K562 (cell line): ENCODE measurements around the gene BCAN. TPM values are rescaled to one million over a fixed set of nuclear protein-coding genes. Genes with fewer than 3 reads are reported as not detected.

Experiments used
- CHD1 ChIP-seq: fragments of 200-600 bp; sonication (generic); IDR thresholded peaks from one replicate; pipeline ENCODE4 v1.6.1; 2012; ENCODE audit warnings: mild to moderate bottlenecking, moderate library complexity, low read length, inconsistent platforms
- FOSL1 ChIP-seq: fragments of 200-800 bp; sonication (Bioruptor generic); conservative IDR thresholded peaks from 2 replicates; pipeline ENCODE4 v1.6.1; 2016; ENCODE audit warnings: missing genetic modification characterization, missing compliant biosample characterization
- FOXK1 ChIP-seq: sonication (generic); formaldehyde crosslinking; IDR thresholded peaks from 2 replicates; pipeline ENCODE4 v1.8.0; 2022; ENCODE audit warnings: missing genetic modification reagents, mild to moderate bottlenecking, borderline replicate concordance
- HNRNPH1 ChIP-seq: fragments of 200-400 bp; formaldehyde crosslinking; optimal IDR thresholded peaks from 2 replicates; pipeline ENCODE3; 2017; ENCODE audit warnings: low read depth, mild to moderate bottlenecking, low read length, moderate library complexity
- HNRNPUL1 ChIP-seq: fragments of 200-400 bp; formaldehyde crosslinking; IDR thresholded peaks from 2 replicates; pipeline ENCODE4 v1.6.1; 2017; ENCODE audit warnings: low read length
- KHSRP ChIP-seq: fragments of 450-650 bp; IDR thresholded peaks from 2 replicates; pipeline ENCODE4 v1.6.1; 2017
- RNF2 ChIP-seq: sonication (generic); IDR thresholded peaks from 2 replicates; pipeline ENCODE4 v1.6.1; 2016
- SIX5 ChIP-seq, 2 experiments: IDR thresholded peaks; 2 replicates each; pipeline ENCODE4 v1.6.1; 2011; ENCODE audit warnings: low read length in 2 of 2, borderline replicate concordance in 1 of 2, low read depth in 1 of 2, mild to moderate bottlenecking in 1 of 2, moderate library complexity in 1 of 2; ENCODE audit not compliant: insufficient read depth in 1 of 2
- SP1 ChIP-seq: sonication (generic); formaldehyde crosslinking; IDR thresholded peaks from 2 replicates; pipeline ENCODE4 v1.8.1; 2022; ENCODE audit warnings: mild to moderate bottlenecking, missing genetic modification reagents
- TCFL5 ChIP-seq: fragments of 250-450 bp; sonication (Bioruptor Pico); conservative IDR thresholded peaks from 2 replicates; pipeline ENCODE4 v1.6.1; 2021; ENCODE audit warnings: mild to moderate bottlenecking, moderate library complexity, matching md5 sums
- TEAD4 ChIP-seq, 2 experiments: sonication (generic) in 1 of 2; formaldehyde crosslinking in 1 of 2; IDR thresholded peaks; 2 replicates each; pipeline versions ENCODE4 v1.6.1 to v1.8.0; 2012 to 2022; ENCODE audit warnings: borderline replicate concordance in 1 of 2, inconsistent platforms in 1 of 2, low read length in 1 of 2, mild to moderate bottlenecking in 1 of 2, missing genetic modification reagents in 1 of 2
- WHSC1 ChIP-seq: IDR thresholded peaks from one replicate; pipeline ENCODE4 v1.6.1; 2012; ENCODE audit warnings: low read length, control low read depth, inconsistent platforms
- XRCC3 ChIP-seq: fragments of 450-650 bp; IDR thresholded peaks from 2 replicates; pipeline ENCODE4 v1.6.1; 2017; ENCODE audit warnings: mild to moderate bottlenecking, moderate library complexity
- ZNF347 ChIP-seq: fragments of 450-650 bp; formaldehyde crosslinking; IDR thresholded peaks from 2 replicates; pipeline ENCODE4 v1.4.0; 2020; ENCODE audit warnings: low read depth, mild to moderate bottlenecking, moderate library complexity
- polyA plus RNA-seq, 8 experiments: library from polyadenylated mRNA; depleted of rRNA in 4 of 8; stranded (reverse) in 5 of 8; unstranded in 3 of 8; fragments of >200 nt; fragmentation: Nextera tagmentation in 2 of 8; fragmentation: Illumina TruSeq in 1 of 8; extraction: Ambion mirVana in 2 of 8; extraction: Trizol in 1 of 8; gene quantifications; 2 replicates each; pipeline versions ENCODE4 v1.2.1 to v1.2.3, GENCODE V29; 2011 to 2014; ENCODE audit warnings: inconsistent platforms in 1 of 8, missing spikeins in 1 of 8
- total RNA-seq, 7 experiments: library from RNA; depleted of rRNA in 6 of 7; stranded (reverse); fragments of >200 nt in 6 of 7; fragmentation: Illumina TruSeq in 2 of 7; extraction: Trizol in 2 of 7; gene quantifications; 2 replicates each; pipeline versions ENCODE4 v1.2.1 to v1.2.3, GENCODE V29; 2011 to 2021; ENCODE audit warnings: low replicate concordance in 1 of 7
- TF ChIP-seq, protein P1 (sequence below), 2 experiments: IDR thresholded peaks in 1 of 2; conservative IDR thresholded peaks in 1 of 2; 2 replicates each; pipeline ENCODE4 v1.6.1; 2016; ENCODE audit warnings: low read depth in 2 of 2, mild to moderate bottlenecking in 1 of 2, missing compliant biosample characterization in 1 of 2, missing genetic modification characterization in 1 of 2, moderate library complexity in 1 of 2
- TF ChIP-seq, protein P2 (sequence below): sonication (generic); formaldehyde crosslinking; IDR thresholded peaks from 2 replicates; pipeline ENCODE4 v1.8.0; 2022; ENCODE audit warnings: missing genetic modification reagents, mild to moderate bottlenecking, moderate library complexity, borderline replicate concordance
- TF ChIP-seq, protein P3 (sequence below): sonication (generic); formaldehyde crosslinking; IDR thresholded peaks from 2 replicates; pipeline ENCODE4 v1.8.0; 2022; ENCODE audit warnings: missing genetic modification reagents, mild to moderate bottlenecking, borderline replicate concordance
- TF ChIP-seq, protein P4 (sequence below): sonication (generic); formaldehyde crosslinking; IDR thresholded peaks from 2 replicates; pipeline ENCODE4 v1.8.1; 2022; ENCODE audit warnings: missing genetic modification reagents

BCAN gene
- total and polyA plus RNA-seq, 9 of the 15 experiments (the other 6 are each of a cell fraction or from before 2014, with no cell fraction given), result 0.04 to 0.33 (median 0.14) TPM; not detected in 5

DNA sequence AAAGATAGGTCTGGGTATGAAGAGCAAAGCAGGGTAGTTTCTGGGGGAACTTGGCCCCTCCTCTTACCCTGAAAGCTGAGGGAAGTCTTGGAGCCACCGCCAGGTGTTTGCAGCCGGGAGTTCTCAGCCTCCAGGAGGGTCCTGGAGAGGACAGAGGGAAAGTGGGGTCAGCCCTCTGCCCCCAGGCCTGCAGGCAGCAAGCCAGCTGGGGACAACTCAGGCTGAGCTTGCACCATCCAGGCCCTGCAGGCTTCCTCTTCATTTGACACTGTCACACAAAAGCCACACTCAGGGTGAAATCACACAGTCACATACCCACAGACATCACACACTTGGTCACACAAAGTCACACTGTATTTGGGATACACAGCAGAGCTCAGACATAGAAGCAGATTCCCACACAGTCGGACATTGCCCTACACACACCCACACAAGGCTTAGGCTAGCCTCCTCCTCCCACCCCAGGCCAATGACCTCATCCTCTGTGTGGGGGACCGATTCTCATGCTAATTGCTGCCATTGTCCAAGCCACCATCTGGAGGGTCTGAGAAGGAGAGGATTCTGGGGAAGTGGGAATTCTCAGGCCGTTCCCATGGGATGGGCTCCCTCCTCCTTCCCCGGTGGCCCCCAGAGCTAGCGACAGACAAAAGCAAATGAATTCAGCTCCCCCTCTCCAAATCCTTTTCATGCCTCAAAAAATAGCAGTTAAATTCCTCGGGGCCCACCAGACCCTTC is 31.6 kb downstream of the BCAN start (continued):
- no peak for TF ChIP-seq ZNF347 (CRISPR knock-in tag)
- TF ChIP-seq FOXK1 (CRISPR knock-in tag), result no peak
- TF ChIP-seq CHD1, result no peak
- no peak for TF ChIP-seq TCFL5 (CRISPR knock-in tag)
- TF ChIP-seq SP1, result no peak
- TF ChIP-seq, protein P1, sequence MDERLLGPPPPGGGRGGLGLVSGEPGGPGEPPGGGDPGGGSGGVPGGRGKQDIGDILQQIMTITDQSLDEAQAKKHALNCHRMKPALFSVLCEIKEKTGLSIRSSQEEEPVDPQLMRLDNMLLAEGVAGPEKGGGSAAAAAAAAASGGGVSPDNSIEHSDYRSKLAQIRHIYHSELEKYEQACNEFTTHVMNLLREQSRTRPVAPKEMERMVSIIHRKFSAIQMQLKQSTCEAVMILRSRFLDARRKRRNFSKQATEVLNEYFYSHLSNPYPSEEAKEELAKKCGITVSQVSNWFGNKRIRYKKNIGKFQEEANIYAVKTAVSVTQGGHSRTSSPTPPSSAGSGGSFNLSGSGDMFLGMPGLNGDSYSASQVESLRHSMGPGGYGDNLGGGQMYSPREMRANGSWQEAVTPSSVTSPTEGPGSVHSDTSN (CRISPR knock-in tag; IDR thresholded peaks at IDR 0.05; ENCODE audit: low read depth), result no peak
- TF ChIP-seq, protein P1 (tag; conservative IDR thresholded peaks at IDR 0.05; ENCODE audit: low read depth), result no peak
- TF ChIP-seq, protein P2, sequence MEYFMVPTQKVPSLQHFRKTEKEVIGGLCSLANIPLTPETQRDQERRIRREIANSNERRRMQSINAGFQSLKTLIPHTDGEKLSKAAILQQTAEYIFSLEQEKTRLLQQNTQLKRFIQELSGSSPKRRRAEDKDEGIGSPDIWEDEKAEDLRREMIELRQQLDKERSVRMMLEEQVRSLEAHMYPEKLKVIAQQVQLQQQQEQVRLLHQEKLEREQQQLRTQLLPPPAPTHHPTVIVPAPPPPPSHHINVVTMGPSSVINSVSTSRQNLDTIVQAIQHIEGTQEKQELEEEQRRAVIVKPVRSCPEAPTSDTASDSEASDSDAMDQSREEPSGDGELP (CRISPR knock-in tag), result 0 out of 2 replicates have a peak, but pooled peaks have one; percentile 35
- no peak for TF ChIP-seq HNRNPUL1
- TF ChIP-seq, protein P3, sequence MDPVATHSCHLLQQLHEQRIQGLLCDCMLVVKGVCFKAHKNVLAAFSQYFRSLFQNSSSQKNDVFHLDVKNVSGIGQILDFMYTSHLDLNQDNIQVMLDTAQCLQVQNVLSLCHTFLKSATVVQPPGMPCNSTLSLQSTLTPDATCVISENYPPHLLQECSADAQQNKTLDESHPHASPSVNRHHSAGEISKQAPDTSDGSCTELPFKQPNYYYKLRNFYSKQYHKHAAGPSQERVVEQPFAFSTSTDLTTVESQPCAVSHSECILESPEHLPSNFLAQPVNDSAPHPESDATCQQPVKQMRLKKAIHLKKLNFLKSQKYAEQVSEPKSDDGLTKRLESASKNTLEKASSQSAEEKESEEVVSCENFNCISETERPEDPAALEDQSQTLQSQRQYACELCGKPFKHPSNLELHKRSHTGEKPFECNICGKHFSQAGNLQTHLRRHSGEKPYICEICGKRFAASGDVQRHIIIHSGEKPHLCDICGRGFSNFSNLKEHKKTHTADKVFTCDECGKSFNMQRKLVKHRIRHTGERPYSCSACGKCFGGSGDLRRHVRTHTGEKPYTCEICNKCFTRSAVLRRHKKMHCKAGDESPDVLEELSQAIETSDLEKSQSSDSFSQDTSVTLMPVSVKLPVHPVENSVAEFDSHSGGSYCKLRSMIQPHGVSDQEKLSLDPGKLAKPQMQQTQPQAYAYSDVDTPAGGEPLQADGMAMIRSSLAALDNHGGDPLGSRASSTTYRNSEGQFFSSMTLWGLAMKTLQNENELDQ (CRISPR knock-in tag), result no peak
- TF ChIP-seq, protein P4, sequence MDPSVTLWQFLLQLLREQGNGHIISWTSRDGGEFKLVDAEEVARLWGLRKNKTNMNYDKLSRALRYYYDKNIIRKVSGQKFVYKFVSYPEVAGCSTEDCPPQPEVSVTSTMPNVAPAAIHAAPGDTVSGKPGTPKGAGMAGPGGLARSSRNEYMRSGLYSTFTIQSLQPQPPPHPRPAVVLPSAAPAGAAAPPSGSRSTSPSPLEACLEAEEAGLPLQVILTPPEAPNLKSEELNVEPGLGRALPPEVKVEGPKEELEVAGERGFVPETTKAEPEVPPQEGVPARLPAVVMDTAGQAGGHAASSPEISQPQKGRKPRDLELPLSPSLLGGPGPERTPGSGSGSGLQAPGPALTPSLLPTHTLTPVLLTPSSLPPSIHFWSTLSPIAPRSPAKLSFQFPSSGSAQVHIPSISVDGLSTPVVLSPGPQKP (CRISPR knock-in tag), result no peak
- no peak for TF ChIP-seq RNF2
- no peak for TF ChIP-seq HNRNPH1
- no peak for TF ChIP-seq XRCC3
- TF ChIP-seq TEAD4 (IDR thresholded peaks at IDR 0.05; ENCODE audit: low read length), result peak; percentile 37; the same call in 1 of the 2 replicates
- no peak for TF ChIP-seq TEAD4 (CRISPR knock-in tag; IDR thresholded peaks at IDR 0.05; ENCODE audit: borderline replicate concordance)
- TF ChIP-seq KHSRP, result no peak
- no peak for TF ChIP-seq FOSL1
- TF ChIP-seq WHSC1, result no peak
- TF ChIP-seq SIX5 (IDR thresholded peaks at IDR 0.05; ENCODE audit: borderline replicate concordance in 1 of 2, insufficient read depth in 1 of 2, low read depth in 1 of 2, low read length in 2 of 2), result no peak
